T-helper 1 cell (primary cell): ENCODE results near the gene RAPGEF2.
"Not testable (repeated sequence)": the region's sequence is repeated elsewhere in the genome, so short reads cannot be mapped to it uniquely, and the experiment has no call there.

Experiments used
- DNase-seq, 5 donors: peaks; one replicate each; pipeline ENCODE4 v3.0.0-alpha.2; 2012 to 2020

RAPGEF2 gene

GRCh38 chr4:159282944-159283343 lies 180.1 kb downstream of the RAPGEF2 start:
- no peak for DNase-seq

- no peak for DNase-seq
These were observed 180.8 kb downstream of the RAPGEF2 start for GRCh38 chr4:159283696-159284095.

GRCh38 chr4:159284113-159284512 lies 181.2 kb downstream of the RAPGEF2 start:
- DNase-seq, result no peak

- no peak for DNase-seq
These were observed 181.9 kb downstream of the RAPGEF2 start for GRCh38 chr4:159284733-159285132.

- no peak for DNase-seq
These were observed 184.9 kb downstream of the RAPGEF2 start for GRCh38 chr4:159287767-159288166.

GRCh38 chr4:159289682-159290081 lies 186.8 kb downstream of the RAPGEF2 start:
- DNase-seq, result no peak

GRCh38 chr4:159290321-159291030 lies 187.6 kb downstream of the RAPGEF2 start:
- no peak for DNase-seq

- DNase-seq, result no peak
These were observed 188.3 kb downstream of the RAPGEF2 start for GRCh38 chr4:159291176-159291575.

GRCh38 chr4:159292137-159292896 lies 189.4 kb downstream of the RAPGEF2 start:
- DNase-seq, result no peak

GRCh38 chr4:159293811-159294515 lies 191.1 kb downstream of the RAPGEF2 start:
- no peak for DNase-seq

- no peak for DNase-seq
These were observed 193.2 kb downstream of the RAPGEF2 start for GRCh38 chr4:159296061-159296460.

- no peak for DNase-seq
These were observed 194.2 kb downstream of the RAPGEF2 start for GRCh38 chr4:159297091-159297490.

- peak in 1 of 5 donors; percentile 3 for DNase-seq
These were observed 195.6 kb downstream of the RAPGEF2 start for GRCh38 chr4:159298502-159298901.

- no peak for DNase-seq
These were observed 200.6 kb downstream of the RAPGEF2 start for GRCh38 chr4:159303435-159303834.

- DNase-seq, result no peak
These were observed 202.2 kb downstream of the RAPGEF2 start for GRCh38 chr4:159305129-159305528.

GRCh38 chr4:159307929-159308328 lies 205.1 kb downstream of the RAPGEF2 start:
- DNase-seq, result no peak

GRCh38 chr4:159308566-159309340 lies 205.9 kb downstream of the RAPGEF2 start:
- DNase-seq, result no peak

- DNase-seq, result no peak
These were observed 209.4 kb downstream of the RAPGEF2 start for GRCh38 chr4:159312236-159312635.

GRCh38 chr4:159315879-159316278 lies 213.0 kb downstream of the RAPGEF2 start:
- DNase-seq, result not testable (repeated sequence)

- no peak for DNase-seq
These were observed 214.3 kb downstream of the RAPGEF2 start for GRCh38 chr4:159317203-159317602.

- no peak for DNase-seq
These were observed 216.1 kb downstream of the RAPGEF2 start for GRCh38 chr4:159319027-159319426.

GRCh38 chr4:159326480-159326879 lies 223.6 kb downstream of the RAPGEF2 start:
- DNase-seq, result no peak

GRCh38 chr4:159328766-159329165 lies 225.9 kb downstream of the RAPGEF2 start:
- no peak for DNase-seq
